RWPE2 (cell line): ENCODE measurements around the gene L3MBTL4.

ENCODE experiments used
- ATAC-seq: fragments of 200-7000 bp; cut with Tn5 transposase; 3 replicates; pipeline ENCODE4 v1.9.1; 2021; ENCODE audit warnings: low read depth
- DNase-seq: peaks from one replicate; pipeline ENCODE4 v3.0.0-alpha.2; 2020; ENCODE audit warnings: low spot score
- H3K27ac ChIP-seq: fragments of 450-650 bp; 2 replicates; pipeline ENCODE4 v1.5.1; 2017; ENCODE audit warnings: mild to moderate bottlenecking; ENCODE audit not compliant: poor library complexity, severe bottlenecking
- H3K27me3 ChIP-seq: fragments of 250-450 bp; sonication (Bioruptor Pico); 2 replicates; pipeline ENCODE4 v1.5.1; 2021; ENCODE audit warnings: mild to moderate bottlenecking, moderate library complexity; ENCODE audit not compliant: insufficient read depth, poor library complexity, severe bottlenecking
- H3K36me3 ChIP-seq: fragments of 250-450 bp; sonication (Bioruptor Pico); 2 replicates; pipeline ENCODE4 v1.5.1; 2020; ENCODE audit warnings: low read depth, mild to moderate bottlenecking, moderate library complexity
- H3K4me1 ChIP-seq: fragments of 250-450 bp; sonication (Bioruptor Pico); 2 replicates; pipeline ENCODE4 v1.5.1; 2021; ENCODE audit warnings: mild to moderate bottlenecking, moderate library complexity; ENCODE audit not compliant: insufficient read depth, poor library complexity, severe bottlenecking
- H3K4me3 ChIP-seq: fragments of 250-450 bp; sonication (Bioruptor Pico); 2 replicates; pipeline ENCODE4 v1.5.1; 2021; ENCODE audit warnings: mild to moderate bottlenecking, moderate library complexity; ENCODE audit not compliant: severe bottlenecking
- H3K9me3 ChIP-seq: fragments of 250-450 bp; sonication (Bioruptor Pico); 2 replicates; pipeline ENCODE4 v1.5.1; 2021; ENCODE audit warnings: mild to moderate bottlenecking, moderate library complexity; ENCODE audit not compliant: severe bottlenecking
- TF ChIP-seq, protein P1 (sequence below): fragments of 450-650 bp; IDR thresholded peaks from one replicate; pipeline ENCODE4 v1.5.1; 2017; ENCODE audit warnings: mild to moderate bottlenecking, moderate library complexity; ENCODE audit not compliant: poor library complexity, severe bottlenecking

L3MBTL4 gene

DNA sequence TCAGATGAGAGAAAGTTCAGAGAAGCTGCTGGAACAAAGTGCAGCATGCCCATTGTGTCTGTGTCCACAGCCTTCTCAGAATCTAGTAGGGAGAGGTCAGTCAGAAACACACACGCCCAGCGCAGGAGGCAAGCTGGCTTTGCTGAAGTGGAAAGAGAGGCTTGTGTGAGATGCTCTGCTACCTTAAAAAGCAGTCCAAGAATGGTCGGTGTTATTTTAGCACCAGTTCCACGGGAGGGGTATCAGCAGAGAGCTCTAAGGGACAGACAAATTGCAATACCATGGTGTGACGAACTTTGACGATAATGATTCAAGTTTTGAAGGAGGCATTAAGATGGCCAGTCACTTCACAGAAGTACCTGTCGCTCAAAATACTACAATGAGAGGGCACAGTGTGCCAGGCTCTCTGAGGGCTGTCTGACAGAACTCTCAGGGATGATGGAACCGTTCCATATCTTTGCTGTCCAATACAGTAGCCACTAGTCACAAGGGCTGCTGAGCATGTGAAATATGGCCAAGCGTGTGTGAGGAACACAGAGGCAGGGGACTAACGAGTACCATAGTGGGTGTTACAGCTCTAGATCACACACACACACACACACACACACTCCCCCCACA lies 281.9 kb downstream of the L3MBTL4 start:
- ATAC-seq (no peak), DNase-seq (no peak)
- TF ChIP-seq, protein P1, sequence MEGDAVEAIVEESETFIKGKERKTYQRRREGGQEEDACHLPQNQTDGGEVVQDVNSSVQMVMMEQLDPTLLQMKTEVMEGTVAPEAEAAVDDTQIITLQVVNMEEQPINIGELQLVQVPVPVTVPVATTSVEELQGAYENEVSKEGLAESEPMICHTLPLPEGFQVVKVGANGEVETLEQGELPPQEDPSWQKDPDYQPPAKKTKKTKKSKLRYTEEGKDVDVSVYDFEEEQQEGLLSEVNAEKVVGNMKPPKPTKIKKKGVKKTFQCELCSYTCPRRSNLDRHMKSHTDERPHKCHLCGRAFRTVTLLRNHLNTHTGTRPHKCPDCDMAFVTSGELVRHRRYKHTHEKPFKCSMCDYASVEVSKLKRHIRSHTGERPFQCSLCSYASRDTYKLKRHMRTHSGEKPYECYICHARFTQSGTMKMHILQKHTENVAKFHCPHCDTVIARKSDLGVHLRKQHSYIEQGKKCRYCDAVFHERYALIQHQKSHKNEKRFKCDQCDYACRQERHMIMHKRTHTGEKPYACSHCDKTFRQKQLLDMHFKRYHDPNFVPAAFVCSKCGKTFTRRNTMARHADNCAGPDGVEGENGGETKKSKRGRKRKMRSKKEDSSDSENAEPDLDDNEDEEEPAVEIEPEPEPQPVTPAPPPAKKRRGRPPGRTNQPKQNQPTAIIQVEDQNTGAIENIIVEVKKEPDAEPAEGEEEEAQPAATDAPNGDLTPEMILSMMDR = no peak
- Histone ChIP-seq H3K4me3 (no peak overlapping the region), H3K4me1 (no peaks in the 10 kb centered on the region), H3K9me3 (no peaks in the 10 kb centered on the region), H3K36me3 (no peaks in the 10 kb centered on the region), H3K27ac (no peak overlapping the region), H3K27me3 (no peaks in the 10 kb centered on the region)

DNA sequence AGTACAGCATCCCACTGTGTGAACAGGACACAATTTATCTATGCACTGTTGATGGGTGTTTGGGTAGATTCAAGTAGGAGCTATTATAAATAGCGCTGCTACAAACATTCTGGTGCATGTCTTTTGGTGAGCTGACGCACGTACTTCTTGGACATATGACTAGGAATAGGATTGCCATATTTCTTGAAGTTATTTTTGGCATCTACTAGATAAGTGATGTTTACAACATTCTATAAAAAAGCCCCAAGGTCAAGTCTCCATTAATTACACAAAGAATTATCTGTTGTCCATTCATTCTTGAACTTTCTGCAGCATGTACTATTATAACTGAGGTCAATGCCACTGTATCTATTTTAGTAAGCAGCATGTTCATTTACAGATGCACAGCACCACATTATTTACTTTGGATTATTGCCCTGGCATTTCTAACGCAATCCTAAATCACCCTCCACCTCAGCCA lies 293.9 kb downstream of the L3MBTL4 start:
- DNase-seq (no peak), ATAC-seq (no peak)

DNA sequence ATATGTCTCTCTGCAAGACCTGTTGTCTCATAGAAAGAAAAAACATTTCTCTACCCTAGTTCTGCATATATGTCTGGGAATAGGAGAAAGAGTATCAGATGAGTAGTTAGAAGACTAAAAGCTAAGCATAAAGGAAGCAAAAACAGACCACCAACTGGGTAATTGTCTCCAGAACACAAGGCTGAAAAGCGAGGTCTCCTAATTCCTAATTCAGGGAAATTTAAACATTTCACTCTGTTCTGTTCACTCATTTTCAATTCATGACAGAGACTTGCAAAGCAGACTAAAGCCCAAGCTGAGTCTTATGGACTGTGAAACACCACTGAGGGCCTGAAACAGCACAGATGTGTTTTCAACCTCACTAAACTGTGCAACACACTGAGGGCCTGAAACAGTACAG lies 294.9 kb downstream of the L3MBTL4 start:
- Histone ChIP-seq H3K4me3 (no peak overlapping the region), H3K27ac (no peak overlapping the region), H3K36me3 (no peaks in the 10 kb centered on the region), H3K9me3 (no peaks in the 10 kb centered on the region), H3K27me3 (no peaks in the 10 kb centered on the region), H3K4me1 (no peaks in the 10 kb centered on the region)
- ATAC-seq (no peak), DNase-seq (no peak)
- TF ChIP-seq, protein P1 = no peak

More for the DNA sequence above, 293.9 kb downstream of the L3MBTL4 start:
- TF ChIP-seq, protein P1 = no peak
- no peak overlapping the region for H3K27ac ChIP-seq
- H3K27me3 ChIP-seq = no peaks in the 10 kb centered on the region
- H3K4me3 ChIP-seq = no peak overlapping the region
- no peaks in the 10 kb centered on the region for H3K36me3 ChIP-seq
- H3K9me3 ChIP-seq = no peaks in the 10 kb centered on the region
- no peaks in the 10 kb centered on the region for H3K4me1 ChIP-seq

DNA sequence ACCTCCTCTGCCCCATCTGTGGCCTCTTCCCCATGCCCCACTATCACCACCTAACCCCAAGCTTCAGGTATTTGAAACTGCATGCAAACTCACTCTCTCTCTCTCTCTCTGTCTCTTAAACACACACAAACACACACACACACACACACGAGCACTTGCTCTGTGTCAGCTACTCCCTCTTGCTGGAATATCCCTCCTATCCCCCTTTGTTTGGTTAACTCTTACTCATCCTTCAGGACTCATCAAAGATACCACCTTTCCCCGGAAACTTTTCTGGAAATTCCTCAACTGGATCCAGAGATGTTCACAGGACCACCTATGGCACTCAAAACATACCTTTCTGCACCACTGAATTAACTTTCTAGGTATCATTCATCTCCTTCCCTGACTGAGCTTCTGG lies 296.6 kb downstream of the L3MBTL4 start:
- Histone ChIP-seq H3K4me1 (no peaks in the 10 kb centered on the region), H3K9me3 (no peaks in the 10 kb centered on the region), H3K36me3 (no peaks in the 10 kb centered on the region), H3K27me3 (no peaks in the 10 kb centered on the region), H3K4me3 (no peak overlapping the region), H3K27ac (no peak overlapping the region)
- ATAC-seq (no peak), DNase-seq (no peak)
- TF ChIP-seq, protein P1 = no peak

DNA sequence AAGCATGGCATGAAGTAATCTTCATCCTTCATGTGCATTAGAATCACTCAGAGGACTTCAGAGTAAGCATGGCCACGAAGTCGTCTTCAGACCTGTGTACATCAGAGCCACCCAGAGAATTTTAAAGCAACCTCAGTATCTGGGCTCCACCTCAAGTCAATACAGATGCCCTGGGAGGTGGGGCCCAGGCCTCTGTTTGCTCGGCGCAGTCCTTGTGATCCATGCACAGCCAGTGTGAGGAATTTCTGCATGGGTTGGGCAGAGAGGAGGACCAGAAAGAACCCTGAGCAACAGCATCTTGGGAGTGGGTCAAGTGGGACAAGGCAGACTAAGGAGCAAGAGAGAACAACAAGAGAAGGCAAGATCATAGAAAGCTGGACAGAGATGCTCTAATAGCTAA lies 299.0 kb downstream of the L3MBTL4 start:
- Histone ChIP-seq H3K4me1 (no peaks in the 10 kb centered on the region), H3K36me3 (no peaks in the 10 kb centered on the region), H3K27ac (no peak overlapping the region), H3K4me3 (no peak overlapping the region), H3K9me3 (no peaks in the 10 kb centered on the region), H3K27me3 (no peaks in the 10 kb centered on the region)
- TF ChIP-seq, protein P1 = no peak
- DNase-seq (no peak), ATAC-seq (no peak)
